ENCODE results near the gene TMEM190. TPM values are rescaled to one million over a fixed set of nuclear protein-coding genes. Genes with fewer than 3 reads are reported as not detected.

Gene TMEM190
- total and polyA plus RNA-seq, 3 donors from 2014 or later: 12.9 to 35.4 (median 19.2) TPM

DNA sequence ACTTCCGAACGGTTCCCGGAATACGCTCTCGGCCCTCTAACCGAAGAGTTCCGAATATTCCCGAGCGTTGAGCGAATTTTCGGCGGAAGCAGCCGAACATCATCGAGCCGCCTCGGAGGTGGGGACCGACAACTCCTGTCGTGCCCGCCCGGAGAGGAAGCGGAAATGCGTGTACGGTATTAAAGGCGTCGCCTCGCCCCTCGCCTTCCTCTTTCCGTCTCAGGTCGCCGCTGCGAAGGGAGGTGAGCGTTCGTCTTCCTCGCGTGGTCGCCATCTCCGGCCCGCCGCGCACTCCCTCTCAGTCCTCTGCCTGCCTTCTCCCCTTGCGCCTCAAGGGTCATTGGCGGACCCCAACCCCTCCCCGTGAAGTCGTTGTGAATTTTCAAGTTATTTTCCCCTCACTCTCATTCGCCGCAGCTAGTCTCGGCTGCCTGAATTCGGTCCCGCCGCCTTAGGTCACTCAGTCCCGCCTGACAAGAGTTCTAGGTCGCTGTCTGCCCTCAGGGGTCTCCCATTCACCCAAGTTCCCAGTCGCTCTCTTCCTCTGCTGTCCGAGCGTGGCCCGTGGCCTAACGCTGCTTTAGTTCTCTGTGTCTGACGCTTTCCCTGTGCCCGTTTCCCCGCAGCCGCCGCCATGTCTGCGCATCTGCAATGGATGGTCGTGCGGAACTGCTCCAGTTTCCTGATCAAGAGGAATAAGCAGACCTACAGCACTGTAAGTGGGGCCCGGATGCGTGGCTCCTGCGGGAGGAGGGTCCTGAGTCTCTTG is 9.3 kb downstream of the TMEM190 start, which contains the start of gene RPL28:
Gene RPL28 (plus strand): TSS at position 209 of the 769 bp plus-strand sequence. CDS start 426 bp downstream, at position 635.
- peak; percentile 89 for TF ChIP-seq POLR2A (IDR thresholded peaks at IDR 0.05)
- TF ChIP-seq CTCF (IDR thresholded peaks at IDR 0.05): no peak
- intact Hi-C loops (cut with DNase I; ENCODE audit: low total_unique reads): no loop called here

GRCh38 chr19:55386493-55386971 is 9.9 kb downstream of the TMEM190 start:
- intact Hi-C loops (cut with DNase I; ENCODE audit: low total_unique reads): no loop called here

More for the DNA sequence above, 9.3 kb downstream of the TMEM190 start, which contains the start of gene RPL28:
- peak within 1 kb of the TSS; percentile 80 to 92 for H3K4me3 ChIP-seq
- no peaks in the 10 kb centered on the region for H3K36me3 ChIP-seq (ENCODE audit: low read depth, missing control alignments)
- H3K4me1 ChIP-seq: peaks cover 37% of the 10 kb centered on the region
- no peaks in the 10 kb centered on the region for H3K9me3 ChIP-seq
- DNase-seq: peak; percentile 99
- H3K27ac ChIP-seq: peak within 1 kb of the TSS; percentile 92 to 93
- WGBS, 2 donors: 0% methylated on average over 55 to 68 of the region's 68 CpGs
- no peaks in the 10 kb centered on the region for H3K27me3 ChIP-seq

GRCh38 chr19:55387736-55388497 is 11.3 kb downstream of the TMEM190 start:
- Histone ChIP-seq H3K4me3 (no peak overlapping the region), H3K4me1 (peaks cover 40% of the 10 kb centered on the region), H3K27ac (no peak overlapping the region), H3K27me3 (no peaks in the 10 kb centered on the region), H3K36me3 (ENCODE audit: low read depth, missing control alignments) (no peaks in the 10 kb centered on the region), H3K9me3 (no peaks in the 10 kb centered on the region)
- TF ChIP-seq POLR2A (IDR thresholded peaks at IDR 0.05): no peak
- no peak for TF ChIP-seq CTCF (IDR thresholded peaks at IDR 0.05)
- DNase-seq: no peak
- 82 to 85% methylated on average over 15 to 24 of the region's 24 CpGs for WGBS, 2 donors
- intact Hi-C loops (cut with DNase I; ENCODE audit: low total_unique reads): no loop called here

More at GRCh38 chr19:55386493-55386971, 9.9 kb downstream of the TMEM190 start:
- H3K4me1 ChIP-seq: peaks cover 39% of the 10 kb centered on the region
- no peak for DNase-seq
- H3K36me3 ChIP-seq (ENCODE audit: low read depth, missing control alignments): no peaks in the 10 kb centered on the region
- peak overlapping the region; percentile 80 to 92 for H3K4me3 ChIP-seq
- TF ChIP-seq POLR2A (IDR thresholded peaks at IDR 0.05): no peak
- TF ChIP-seq CTCF (IDR thresholded peaks at IDR 0.05): no peak
- H3K27ac ChIP-seq: peak overlapping the region in 1 of 2 donors; percentile 93
- no peaks in the 10 kb centered on the region for H3K27me3 ChIP-seq
- no peaks in the 10 kb centered on the region for H3K9me3 ChIP-seq
- WGBS, 2 donors: 1 to 2% methylated on average over 20 to 33 of the region's 33 CpGs

GRCh38 chr19:55389386-55390317 is 13.0 kb downstream of the TMEM190 start:
- H3K36me3 ChIP-seq (ENCODE audit: low read depth, missing control alignments): no peaks in the 10 kb centered on the region
- no peak overlapping the region for H3K27ac ChIP-seq
- no peak overlapping the region for H3K4me3 ChIP-seq
- no peaks in the 10 kb centered on the region for H3K27me3 ChIP-seq
- H3K9me3 ChIP-seq: no peaks in the 10 kb centered on the region
- intact Hi-C loops (cut with DNase I; ENCODE audit: low total_unique reads): no loop called here
- no peak for DNase-seq
- peaks cover 30% of the 10 kb centered on the region for H3K4me1 ChIP-seq
- TF ChIP-seq POLR2A (IDR thresholded peaks at IDR 0.05) (no peak), CTCF (IDR thresholded peaks at IDR 0.05) (no peak)
- WGBS, 2 donors: 81 to 86% methylated on average over 15 to 21 of the region's 21 CpGs
